Astrocyte (in vitro differentiated cells and primary cell): ENCODE measurements around the gene NPEPL1.

ENCODE experiments used
- EZH2 ChIP-seq: IDR thresholded peaks from 2 replicates; pipeline ENCODE4 v1.6.1; 2012; ENCODE audit warnings: mild to moderate bottlenecking, low read length, inconsistent platforms; ENCODE audit not compliant: insufficient read depth
- TF ChIP-seq, protein P1 (sequence below): IDR thresholded peaks from 2 replicates; pipeline ENCODE4 v1.5.1; 2011; ENCODE audit warnings: low read depth, mild to moderate bottlenecking, inconsistent platforms, low read length, moderate library complexity; ENCODE audit not compliant: insufficient read depth

DNA sequence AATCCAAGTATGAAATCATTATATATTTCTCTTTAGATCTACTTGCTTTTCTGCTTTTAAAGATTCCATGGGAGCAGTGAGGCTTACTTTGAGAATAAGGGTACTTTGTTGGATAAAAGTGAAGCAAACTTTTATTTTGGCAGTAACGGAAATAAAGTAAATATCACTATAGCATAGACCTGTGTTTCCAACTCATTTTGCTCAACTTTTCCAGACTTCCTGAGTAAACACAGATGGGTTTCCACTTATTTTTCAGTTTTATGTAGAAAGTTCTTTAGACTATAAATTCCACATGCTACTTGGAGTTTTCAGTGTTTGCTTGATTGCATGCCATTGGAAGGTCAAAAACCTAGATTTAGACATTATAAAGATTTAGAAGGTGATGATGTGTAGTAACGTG lies 35.3 kb upstream of the NPEPL1 start:
- TF ChIP-seq, protein P1, sequence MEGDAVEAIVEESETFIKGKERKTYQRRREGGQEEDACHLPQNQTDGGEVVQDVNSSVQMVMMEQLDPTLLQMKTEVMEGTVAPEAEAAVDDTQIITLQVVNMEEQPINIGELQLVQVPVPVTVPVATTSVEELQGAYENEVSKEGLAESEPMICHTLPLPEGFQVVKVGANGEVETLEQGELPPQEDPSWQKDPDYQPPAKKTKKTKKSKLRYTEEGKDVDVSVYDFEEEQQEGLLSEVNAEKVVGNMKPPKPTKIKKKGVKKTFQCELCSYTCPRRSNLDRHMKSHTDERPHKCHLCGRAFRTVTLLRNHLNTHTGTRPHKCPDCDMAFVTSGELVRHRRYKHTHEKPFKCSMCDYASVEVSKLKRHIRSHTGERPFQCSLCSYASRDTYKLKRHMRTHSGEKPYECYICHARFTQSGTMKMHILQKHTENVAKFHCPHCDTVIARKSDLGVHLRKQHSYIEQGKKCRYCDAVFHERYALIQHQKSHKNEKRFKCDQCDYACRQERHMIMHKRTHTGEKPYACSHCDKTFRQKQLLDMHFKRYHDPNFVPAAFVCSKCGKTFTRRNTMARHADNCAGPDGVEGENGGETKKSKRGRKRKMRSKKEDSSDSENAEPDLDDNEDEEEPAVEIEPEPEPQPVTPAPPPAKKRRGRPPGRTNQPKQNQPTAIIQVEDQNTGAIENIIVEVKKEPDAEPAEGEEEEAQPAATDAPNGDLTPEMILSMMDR, result no peak
- TF ChIP-seq EZH2, result no peak
